Measurements from ENCODE around the gene TSC22D4.

DNA sequence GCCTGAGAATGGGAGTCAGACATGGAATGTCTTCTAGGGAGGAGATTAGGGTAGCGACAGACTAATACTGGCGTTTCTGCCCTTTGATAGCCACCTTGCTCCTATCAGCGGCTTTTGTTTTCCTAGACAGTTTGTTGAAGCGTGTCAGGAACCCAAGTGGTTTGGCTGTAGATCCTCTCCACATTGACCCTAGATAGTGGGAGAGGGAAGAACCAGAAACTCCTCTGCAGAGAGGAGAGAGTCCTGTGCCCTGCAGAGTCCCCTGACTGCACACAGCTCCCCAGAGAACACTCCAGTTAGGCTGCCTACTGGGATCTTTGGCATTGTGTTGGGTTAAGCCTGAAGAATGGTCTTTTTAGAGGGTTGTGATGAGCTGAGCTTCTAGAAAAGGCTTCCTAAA, 47.0 kb downstream of the TSC22D4 start:
- TF ChIP-seq NFRKB (IDR thresholded peaks at IDR 0.05) (no peak), CTBP1 (IDR thresholded peaks at IDR 0.05; ENCODE audit: borderline replicate concordance) (no peak), FOXM1 (IDR thresholded peaks at IDR 0.05; ENCODE audit: borderline replicate concordance) (no peak), SUZ12 (IDR thresholded peaks at IDR 0.05) (no peak), L3MBTL2 (conservative IDR thresholded peaks at IDR 0.05) (no peak), LEF1 (IDR thresholded peaks at IDR 0.05; ENCODE audit: borderline replicate concordance) (no peak), SP1 (IDR thresholded peaks at IDR 0.05) (no peak), TARDBP (IDR thresholded peaks at IDR 0.05) (no peak), BHLHE40 (IDR thresholded peaks at IDR 0.05; ENCODE audit: borderline replicate concordance) (no peak), ELF4 (IDR thresholded peaks at IDR 0.05) (no peak), FOXA1 (IDR thresholded peaks at IDR 0.05) (no peak), ZNF384 (IDR thresholded peaks at IDR 0.05) (no peak)
- TF ChIP-seq, protein P1, sequence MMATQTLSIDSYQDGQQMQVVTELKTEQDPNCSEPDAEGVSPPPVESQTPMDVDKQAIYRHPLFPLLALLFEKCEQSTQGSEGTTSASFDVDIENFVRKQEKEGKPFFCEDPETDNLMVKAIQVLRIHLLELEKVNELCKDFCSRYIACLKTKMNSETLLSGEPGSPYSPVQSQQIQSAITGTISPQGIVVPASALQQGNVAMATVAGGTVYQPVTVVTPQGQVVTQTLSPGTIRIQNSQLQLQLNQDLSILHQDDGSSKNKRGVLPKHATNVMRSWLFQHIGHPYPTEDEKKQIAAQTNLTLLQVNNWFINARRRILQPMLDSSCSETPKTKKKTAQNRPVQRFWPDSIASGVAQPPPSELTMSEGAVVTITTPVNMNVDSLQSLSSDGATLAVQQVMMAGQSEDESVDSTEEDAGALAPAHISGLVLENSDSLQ (IDR thresholded peaks at IDR 0.05) = no peak
